K562 (cell line): ENCODE data around the gene INS. TPM values are rescaled to one million over a fixed set of nuclear protein-coding genes. Genes with fewer than 3 reads are reported as not detected.

Experiments used
- ATAC-seq: fragments of 200-7000 bp; cut with Tn5 transposase; 3 replicates; pipeline ENCODE4 v1.9.1; 2020; ENCODE audit warnings: moderate library complexity
- BruUV-seq: library from RNA; stranded (reverse); fragments of 400-500 nt; replicated peaks from 2 replicates; lab custom pipeline; 2021; lab: Mats Ljungman, UMichigan
- CTCF ChIA-PET: fragments of 300-600 bp; formaldehyde crosslinking; extraction: SDS; loops from one replicate; lab custom pipeline; 2021; ENCODE audit warnings: low intra/inter-chr PET ratio; lab: Yijun Ruan, JAX
- POLR2A ChIA-PET: fragments of 300-600, 350-650 bp; sonication (Branson Sonifier 250); formaldehyde crosslinking; extraction: SDS; loops from one replicate; lab custom pipeline; 2021; ENCODE audit warnings: antibody characterized with exemption, inconsistent platforms; lab: Yijun Ruan, JAX
- DNase-seq, 4 experiments: peaks; one replicate each; pipeline versions ENCODE4 v3.0.0 to v3.0.0-alpha.2; 2011 to 2018; ENCODE audit warnings: low spot score in 3 of 4, mixed read lengths in 3 of 4; ENCODE audit errors: extremely low read depth in 1 of 4
- FAIRE-seq: peaks from 2 replicates; lab custom pipeline; 2011; peaks lifted over from hg19 to GRCh38; lab: Jason Lieb, UNC
- H2AFZ ChIP-seq: 2 replicates; pipeline ENCODE4 v1.6.0; 2011; ENCODE audit warnings: low read depth, low read length, control low read depth, inconsistent platforms
- H3K27ac ChIP-seq: fragments of 200-600 bp; 3 replicates; pipeline ENCODE4 v1.8.0; 2011; ENCODE audit warnings: low read depth, mild to moderate bottlenecking, control low read depth, inconsistent platforms, low read length, moderate library complexity, mixed read lengths; ENCODE audit errors: extremely low read depth
- H3K27me3 ChIP-seq, 2 experiments: fragments of 300-600 bp in 1 of 2; 2 replicates in 1 of 2; 3 replicates in 1 of 2; pipeline versions ENCODE4 v1.6.0 to v1.8.0; 2011; ENCODE audit warnings: inconsistent platforms in 2 of 2, low read length in 2 of 2, mild to moderate bottlenecking in 1 of 2, mixed read lengths in 1 of 2, moderate library complexity in 1 of 2; ENCODE audit not compliant: control insufficient read depth in 2 of 2, insufficient read depth in 2 of 2
- H3K36me3 ChIP-seq: fragments of 300-600 bp; 3 replicates; pipeline ENCODE4 v1.8.0; 2011; ENCODE audit warnings: mild to moderate bottlenecking, low read length, inconsistent platforms; ENCODE audit not compliant: control insufficient read depth, insufficient read depth
- H3K4me1 ChIP-seq, 2 experiments: fragments of 200-600 bp in 1 of 2; replicated peaks in 1 of 2; 2 replicates in 1 of 2; 3 replicates in 1 of 2; pipeline versions ENCODE4 v1.5.1 to v1.8.0; 2011; ENCODE audit warnings: inconsistent platforms in 2 of 2, low read length in 2 of 2, mild to moderate bottlenecking in 1 of 2, mixed read lengths in 1 of 2, moderate library complexity in 1 of 2; ENCODE audit not compliant: control insufficient read depth in 2 of 2, insufficient read depth in 2 of 2
- H3K4me2 ChIP-seq: 2 replicates; pipeline ENCODE4 v1.6.1; 2011; ENCODE audit warnings: low read length, control low read depth, inconsistent platforms, mixed read lengths; ENCODE audit not compliant: insufficient read depth
- H3K4me3 ChIP-seq: fragments of 200-600 bp; sonication (generic), shearing (Covaris generic); 2 replicates; pipeline ENCODE4 v1.5.1; 2016; ENCODE audit warnings: control low read depth, inconsistent platforms
- H3K79me2 ChIP-seq: fragments of 200-600 bp; 3 replicates; pipeline ENCODE4 v1.8.0; 2011; ENCODE audit warnings: low read length, inconsistent platforms; ENCODE audit not compliant: control insufficient read depth, insufficient read depth
- H3K9ac ChIP-seq, 2 experiments: 2 replicates each; pipeline versions ENCODE4 v1.6.0 to v1.6.1; 2011; ENCODE audit warnings: low read depth in 2 of 2, low read length in 2 of 2, control low read depth in 1 of 2, inconsistent platforms in 1 of 2, mild to moderate bottlenecking in 1 of 2, mixed read lengths in 1 of 2; ENCODE audit not compliant: insufficient read depth in 1 of 2
- H3K9me1 ChIP-seq: one replicate; pipeline ENCODE4 v1.6.0; 2011; ENCODE audit warnings: inconsistent platforms, mild to moderate bottlenecking, low read length, moderate library complexity; ENCODE audit not compliant: control insufficient read depth, insufficient read depth
- H3K9me3 ChIP-seq: replicated peaks from 2 replicates; pipeline ENCODE4 v1.5.1; 2011; ENCODE audit warnings: low read depth, low read length, inconsistent platforms; ENCODE audit not compliant: control insufficient read depth, insufficient read depth
- H4K20me1 ChIP-seq: replicated peaks from 2 replicates; pipeline ENCODE4 v1.6.1; 2011; ENCODE audit warnings: low read length, inconsistent platforms, mixed read lengths; ENCODE audit not compliant: control insufficient read depth, insufficient read depth
- CBX1 ChIP-seq: sonication (generic); IDR thresholded peaks from 2 replicates; pipeline ENCODE4 v1.6.1; 2016; ENCODE audit warnings: antibody characterized with exemption, low read depth, mild to moderate bottlenecking
- CHCHD3 ChIP-seq: fragments of 250-450 bp; sonication (Bioruptor Pico); IDR thresholded peaks from 2 replicates; pipeline ENCODE4 v2.1.2; 2022; ENCODE audit warnings: mild to moderate bottlenecking
- MTA1 ChIP-seq: fragments of 450-650 bp; IDR thresholded peaks from 2 replicates; pipeline ENCODE4 v1.6.1; 2017; ENCODE audit warnings: borderline replicate concordance
- PHB2 ChIP-seq: fragments of 450-650 bp; IDR thresholded peaks from 2 replicates; pipeline ENCODE4 v1.6.1; 2017; ENCODE audit warnings: low read depth
- RFX5 ChIP-seq: IDR thresholded peaks from 2 replicates; pipeline ENCODE4 v1.6.1; 2011; ENCODE audit warnings: low read depth, mild to moderate bottlenecking, improper control_type of control experiment, low read length
- TRIM25 ChIP-seq: fragments of 450-650 bp; IDR thresholded peaks from 2 replicates; pipeline ENCODE4 v1.7.0; 2016; ENCODE audit warnings: borderline replicate concordance
- ZNF175 ChIP-seq: fragments of 200-800 bp; sonication (Bioruptor generic); IDR thresholded peaks from 2 replicates; pipeline ENCODE4 v1.6.1; 2016; ENCODE audit warnings: low read depth, mild to moderate bottlenecking, missing genetic modification characterization, missing compliant biosample characterization
- WGBS: fragments of 100-300 bp; shearing (Covaris generic); methylation state at CpG from one replicate; pipeline ENCODE4 v1.1.6; 2016; ENCODE audit warnings: low coverage, mixed read lengths; ENCODE audit not compliant: insufficient coverage; ENCODE audit errors: missing lambda C conversion rate; 5-methylcytosine and 5-hydroxymethylcytosine counted together
- in situ Hi-C: fragments of 300-500 bp; cut with MboI; formaldehyde crosslinking; loops from 4 replicates; pipeline ENCODE4 v1.15.0; 2018; ENCODE audit warnings: inconsistent platforms, mixed read lengths
- intact Hi-C: fragments of 100-400 bp; cut with micrococcal nuclease; formaldehyde crosslinking; loops from 2 replicates; pipeline ENCODE4 v1.14.2; 2022
- polyA plus RNA-seq, 8 experiments: library from polyadenylated mRNA; depleted of rRNA in 4 of 8; stranded (reverse) in 5 of 8; unstranded in 3 of 8; fragments of >200 nt; fragmentation: Nextera tagmentation in 2 of 8; fragmentation: Illumina TruSeq in 1 of 8; extraction: Ambion mirVana in 2 of 8; extraction: Trizol in 1 of 8; gene quantifications; 2 replicates each; pipeline versions ENCODE4 v1.2.1 to v1.2.3, GENCODE V29; 2011 to 2014; ENCODE audit warnings: inconsistent platforms in 1 of 8, missing spikeins in 1 of 8
- total RNA-seq, 7 experiments: library from RNA; depleted of rRNA in 6 of 7; stranded (reverse); fragments of >200 nt in 6 of 7; fragmentation: Illumina TruSeq in 2 of 7; extraction: Trizol in 2 of 7; gene quantifications; 2 replicates each; pipeline versions ENCODE4 v1.2.1 to v1.2.3, GENCODE V29; 2011 to 2021; ENCODE audit warnings: low replicate concordance in 1 of 7

The INS gene
- total and polyA plus RNA-seq, 9 of the 15 experiments (the other 6 are each of a cell fraction or from before 2014, with no cell fraction given) = not detected

GRCh38 chr11:2146051-2146450 lies 15.0 kb downstream of the INS start (continued):
- TF ChIP-seq CBX1 (no peak), MTA1 (no peak), TRIM25 (no peak), PHB2 (no peak)

GRCh38 chr11:2144544-2145248 lies 16.3 kb downstream of the INS start:
- Histone ChIP-seq H3K9me1 (no peaks in the 10 kb centered on the region), H3K27ac (no peak overlapping the region), H3K27me3 (peaks cover 4 to 62% of the 10 kb centered on the region in 2 experiments; a peak in 3 of 5 replicates), H3K36me3 (no peaks in the 10 kb centered on the region), H3K9ac (no peak overlapping the region), H3K4me2 (no peak overlapping the region), H3K4me3 (no peak overlapping the region), H3K79me2 (no peaks in the 10 kb centered on the region), H3K4me1 (peaks cover 0 to 7% of the 10 kb centered on the region in 2 experiments; a peak in 1 of 5 replicates), H3K9me3 (no peaks in the 10 kb centered on the region), H2AFZ (no peak overlapping the region), H4K20me1 (peaks cover 13% of the 10 kb centered on the region; the same call in 1 of the 2 replicates)
- POLR2A ChIA-PET = no interaction called here
- in situ Hi-C loops (no loop called here), intact Hi-C loops (no loop called here)
- no TSS peak for BruUV-seq
- DNase-seq (no peak), ATAC-seq (no peak), FAIRE-seq (no peak)
- 4% methylated on average over 6 of the region's 18 CpGs for WGBS
- CTCF ChIA-PET = no interaction called here
- TF ChIP-seq RFX5 (no peak), ZNF175 (CRISPR knock-in tag) (no peak), CHCHD3 (CRISPR knock-in tag) (no peak)
